Neural crest cell (in vitro differentiated cells): ENCODE results near the gene ENTPD3. TPM values are rescaled to one million over a fixed set of nuclear protein-coding genes. Genes with fewer than 3 reads are reported as not detected.

ENCODE experiments used
- DNase-seq: peaks from one replicate; pipeline ENCODE4 v3.0.0; 2021; ENCODE audit warnings: low read depth, mixed read lengths, low spot score
- H3K27ac Mint-ChIP-seq: one replicate; pipeline ENCODE4 v1.8.0; 2021; ENCODE audit warnings: mild to moderate bottlenecking, mixed read lengths; ENCODE audit not compliant: unreplicated experiment
- H3K27me3 Mint-ChIP-seq: 2 replicates; pipeline ENCODE4 v1.8.0; 2021; ENCODE audit warnings: low read depth, mild to moderate bottlenecking, mixed read lengths
- H3K36me3 Mint-ChIP-seq: 2 replicates; pipeline ENCODE4 v1.8.0; 2021; ENCODE audit warnings: low read depth, mild to moderate bottlenecking, mixed read lengths
- H3K4me1 Mint-ChIP-seq: 2 replicates; pipeline ENCODE4 v1.8.0; 2021; ENCODE audit warnings: mixed read lengths
- H3K4me3 Mint-ChIP-seq: one replicate; pipeline ENCODE4 v1.8.0; 2021; ENCODE audit warnings: mild to moderate bottlenecking, mixed read lengths
- H3K9me3 Mint-ChIP-seq: 2 replicates; pipeline ENCODE4 v1.8.0; 2021; ENCODE audit warnings: mixed read lengths
- total RNA-seq: library from RNA; stranded (reverse); gene quantifications from 2 replicates; pipeline ENCODE4 v1.2.1, GENCODE V29; 2021
- TF ChIP-seq, protein P1 (sequence below): fragments of 200-600 bp; sonication (generic); conservative IDR thresholded peaks from 2 replicates; pipeline ENCODE4 v1.5.0; 2021; ENCODE audit warnings: antibody characterized with exemption, mild to moderate bottlenecking

The ENTPD3 gene
- total RNA-seq, 1 donor from 2014 or later, result not detected

DNA sequence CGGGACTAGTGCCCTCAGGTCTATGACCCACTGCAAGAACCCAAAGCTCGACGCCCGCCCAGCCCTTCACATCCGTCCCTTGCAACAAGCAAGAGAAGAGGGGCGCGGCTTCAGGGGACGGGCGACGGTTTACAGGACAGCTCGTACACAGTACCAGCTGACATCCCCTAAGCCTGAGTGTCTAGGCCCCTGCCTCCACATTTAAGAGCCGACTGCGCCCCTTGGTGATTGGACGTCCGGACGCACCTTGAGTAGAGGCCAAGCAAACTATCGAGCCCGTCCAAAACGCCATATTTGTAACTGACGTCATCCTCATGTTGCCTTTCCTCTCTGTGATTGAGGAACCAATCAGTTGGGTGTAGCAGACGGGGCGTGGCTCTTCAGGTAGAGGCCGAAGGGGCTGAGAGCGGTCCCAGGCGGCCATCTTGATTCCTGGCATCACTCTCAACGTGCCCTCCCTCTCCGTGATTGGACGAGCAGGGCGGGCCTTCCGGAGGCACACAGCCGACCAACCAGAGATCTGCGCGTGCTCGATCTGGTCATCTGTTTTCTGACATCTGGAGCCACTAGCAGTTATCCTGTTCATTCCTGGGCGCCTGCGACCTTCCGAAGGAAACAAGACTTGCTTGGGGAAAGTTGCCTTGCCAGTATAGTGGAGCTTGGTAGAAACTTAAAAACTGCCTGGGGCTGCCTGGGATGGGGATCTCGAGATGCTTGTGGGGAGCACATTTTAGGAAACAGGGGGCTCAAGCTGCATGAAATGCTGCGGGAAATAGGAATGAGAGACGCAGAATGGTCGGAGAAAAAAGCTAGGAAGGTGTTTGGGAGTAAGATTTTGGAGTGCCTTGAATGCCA is 66.1 kb downstream of the ENTPD3 start:
- Mint-ChIP-seq H3K4me1 (peaks cover 32% of the 10 kb centered on the region), H3K36me3 (peaks cover 3% of the 10 kb centered on the region)
- TF ChIP-seq, protein P1, sequence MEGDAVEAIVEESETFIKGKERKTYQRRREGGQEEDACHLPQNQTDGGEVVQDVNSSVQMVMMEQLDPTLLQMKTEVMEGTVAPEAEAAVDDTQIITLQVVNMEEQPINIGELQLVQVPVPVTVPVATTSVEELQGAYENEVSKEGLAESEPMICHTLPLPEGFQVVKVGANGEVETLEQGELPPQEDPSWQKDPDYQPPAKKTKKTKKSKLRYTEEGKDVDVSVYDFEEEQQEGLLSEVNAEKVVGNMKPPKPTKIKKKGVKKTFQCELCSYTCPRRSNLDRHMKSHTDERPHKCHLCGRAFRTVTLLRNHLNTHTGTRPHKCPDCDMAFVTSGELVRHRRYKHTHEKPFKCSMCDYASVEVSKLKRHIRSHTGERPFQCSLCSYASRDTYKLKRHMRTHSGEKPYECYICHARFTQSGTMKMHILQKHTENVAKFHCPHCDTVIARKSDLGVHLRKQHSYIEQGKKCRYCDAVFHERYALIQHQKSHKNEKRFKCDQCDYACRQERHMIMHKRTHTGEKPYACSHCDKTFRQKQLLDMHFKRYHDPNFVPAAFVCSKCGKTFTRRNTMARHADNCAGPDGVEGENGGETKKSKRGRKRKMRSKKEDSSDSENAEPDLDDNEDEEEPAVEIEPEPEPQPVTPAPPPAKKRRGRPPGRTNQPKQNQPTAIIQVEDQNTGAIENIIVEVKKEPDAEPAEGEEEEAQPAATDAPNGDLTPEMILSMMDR, result no peak

DNA sequence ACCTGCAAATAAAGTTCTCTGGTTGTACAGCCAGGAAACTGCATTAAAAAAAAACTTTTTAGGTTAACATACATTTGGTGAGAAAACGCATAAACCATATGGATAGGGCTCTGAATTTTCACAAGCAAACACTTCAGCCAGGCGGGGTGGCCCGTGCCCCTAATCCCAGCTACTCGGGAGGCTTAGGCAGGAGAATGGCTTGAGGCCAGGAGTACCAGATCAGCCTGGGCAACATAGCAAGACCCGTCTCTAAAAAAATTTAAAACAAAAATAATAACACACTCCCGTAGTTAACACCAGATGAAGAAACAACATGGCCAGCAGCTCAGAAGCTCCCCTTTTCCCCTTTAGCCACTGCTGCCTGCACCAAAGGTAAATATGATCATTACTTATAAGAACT is 66.9 kb downstream of the ENTPD3 start:
- no peaks in the 10 kb centered on the region for H3K9me3 Mint-ChIP-seq
- H3K36me3 Mint-ChIP-seq, result peaks cover 8% of the 10 kb centered on the region
- H3K27me3 Mint-ChIP-seq, result no peaks in the 10 kb centered on the region
- H3K4me1 Mint-ChIP-seq, result peaks cover 40% of the 10 kb centered on the region
- no peak for DNase-seq
- TF ChIP-seq, protein P1, result no peak
- peak overlapping the region; percentile 92 for H3K4me3 Mint-ChIP-seq
- no peak overlapping the region for H3K27ac Mint-ChIP-seq

More for the DNA sequence above, 66.1 kb downstream of the ENTPD3 start:
- Mint-ChIP-seq H3K27ac (peak overlapping the region; percentile 99), H3K9me3 (no peaks in the 10 kb centered on the region), H3K27me3 (no peaks in the 10 kb centered on the region), H3K4me3 (peak overlapping the region; percentile 92)
- peak; percentile 89 for DNase-seq

DNA sequence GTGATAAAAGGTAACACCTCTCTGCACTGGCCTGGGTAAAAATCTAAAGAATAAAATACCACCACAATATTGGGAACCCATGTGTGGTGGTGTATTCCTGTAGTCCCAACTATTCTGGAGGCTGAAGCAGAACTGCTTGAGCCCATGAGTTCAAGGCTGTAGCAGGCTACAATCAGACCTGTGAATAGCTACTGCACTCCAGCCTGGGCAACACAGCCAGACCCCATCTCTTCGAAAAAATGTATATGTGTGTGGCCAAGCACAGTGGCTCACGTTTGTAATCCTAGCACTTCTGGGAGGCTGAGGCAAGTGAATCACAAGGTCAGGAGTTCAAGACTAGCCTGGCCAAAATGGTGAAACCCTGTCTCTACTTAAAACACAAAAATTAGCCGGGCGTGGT is 68.3 kb downstream of the ENTPD3 start:
- DNase-seq, result no peak
- Mint-ChIP-seq H3K9me3 (no peaks in the 10 kb centered on the region), H3K4me3 (peak overlapping the region; percentile 92), H3K4me1 (peaks cover 45% of the 10 kb centered on the region), H3K36me3 (peaks cover 11% of the 10 kb centered on the region), H3K27ac (no peak overlapping the region), H3K27me3 (no peaks in the 10 kb centered on the region)
- TF ChIP-seq, protein P1, result no peak

DNA sequence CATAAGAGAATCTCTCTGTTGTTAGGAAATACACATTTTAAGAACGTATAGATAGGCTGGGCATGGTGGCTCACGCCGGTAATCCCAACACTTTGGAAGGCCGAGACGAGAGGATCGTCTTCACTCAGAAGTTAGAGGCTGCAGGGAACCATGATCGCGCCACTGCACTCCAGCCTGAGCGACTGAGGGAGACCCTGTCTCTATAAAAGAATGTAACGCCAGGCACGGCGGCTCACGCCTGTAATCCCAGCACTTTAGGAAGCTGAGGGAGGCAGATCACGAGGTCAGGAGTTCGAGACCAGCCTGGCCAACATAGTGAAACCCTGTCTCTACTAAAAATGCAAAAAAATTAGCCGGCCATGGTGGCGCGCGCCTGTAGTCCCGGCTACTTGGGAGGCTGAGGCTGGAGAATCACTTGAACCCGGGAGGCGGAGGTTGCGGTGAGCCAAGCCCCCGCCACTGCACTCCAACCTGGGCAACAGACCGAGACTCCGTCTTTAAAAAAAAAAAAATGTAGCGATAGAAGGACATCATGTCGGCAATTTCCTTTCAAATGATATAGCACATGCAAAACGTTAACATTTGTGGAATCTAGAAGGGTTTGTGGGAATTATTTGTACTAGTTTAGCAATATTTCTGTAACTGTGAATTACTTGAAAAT is 69.4 kb downstream of the ENTPD3 start:
- H3K4me3 Mint-ChIP-seq, result peak overlapping the region; percentile 92
- peak overlapping the region; percentile 92 for H3K27ac Mint-ChIP-seq
- DNase-seq, result no peak
- peaks cover 15% of the 10 kb centered on the region for H3K36me3 Mint-ChIP-seq
- TF ChIP-seq, protein P1, result no peak
- H3K4me1 Mint-ChIP-seq, result peaks cover 45% of the 10 kb centered on the region
- no peaks in the 10 kb centered on the region for H3K9me3 Mint-ChIP-seq
- H3K27me3 Mint-ChIP-seq, result no peaks in the 10 kb centered on the region

DNA sequence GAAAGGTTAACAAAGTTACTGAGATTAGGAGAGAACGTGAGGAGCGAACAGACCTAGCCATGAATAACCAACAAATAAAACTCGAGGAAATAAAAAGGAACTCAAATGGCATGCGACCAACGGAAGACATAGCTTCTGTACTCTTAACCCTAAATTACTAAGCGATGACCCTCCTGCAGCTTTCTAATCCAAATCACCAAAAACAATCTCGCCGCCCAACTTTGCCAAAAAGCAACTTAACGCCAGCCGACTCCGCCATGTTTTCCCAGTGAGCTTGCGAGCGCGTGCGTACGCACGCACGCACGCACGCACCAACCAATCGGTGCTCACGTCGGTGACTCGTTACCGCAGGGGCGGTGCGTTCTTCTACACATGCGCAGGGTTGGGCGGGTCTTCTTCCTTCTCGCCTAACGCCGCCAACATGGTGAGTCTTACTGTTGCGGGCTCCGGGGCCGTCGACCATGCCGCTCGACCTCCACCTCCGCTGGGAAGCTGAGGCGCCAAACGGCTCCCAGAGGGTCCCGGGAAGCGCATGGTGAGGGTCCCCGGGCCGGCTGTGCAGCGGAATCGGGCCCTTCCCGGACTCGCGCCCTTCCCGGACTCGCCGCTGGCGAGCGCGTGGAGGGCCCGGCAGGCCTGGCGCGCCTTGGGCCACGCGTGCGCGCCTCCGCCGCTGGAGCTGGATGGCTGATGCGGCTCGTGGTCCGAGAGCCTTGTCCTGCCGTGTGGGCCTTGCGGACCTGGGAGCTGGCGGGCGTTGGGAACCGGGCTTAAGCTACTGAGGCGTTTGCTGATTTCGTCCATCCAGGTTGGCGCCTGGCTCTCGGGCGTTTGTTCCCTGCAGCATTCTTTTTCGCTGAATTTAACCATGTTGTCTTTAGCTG is 70.2 kb downstream of the ENTPD3 start, which contains the start of gene RPL14:
Gene RPL14, plus strand, starts transcription at position 400 of the 884 bp plus-strand sequence. Its CDS starts 133 bp downstream, at position 533.
- peak; percentile 80 for DNase-seq
- H3K9me3 Mint-ChIP-seq, result no peaks in the 10 kb centered on the region
- H3K4me1 Mint-ChIP-seq, result peaks cover 42% of the 10 kb centered on the region
- H3K4me3 Mint-ChIP-seq, result peak within 1 kb of the TSS; percentile 92
- TF ChIP-seq, protein P1, result no peak
- peaks cover 20% of the 10 kb centered on the region for H3K36me3 Mint-ChIP-seq
- peak within 1 kb of the TSS; percentile 92 for H3K27ac Mint-ChIP-seq
- no peaks in the 10 kb centered on the region for H3K27me3 Mint-ChIP-seq
